ENCODE measurements around the gene MFAP3. TPM values are rescaled to one million over a fixed set of nuclear protein-coding genes. Genes with fewer than 3 reads are reported as not detected.

MFAP3 gene
- total RNA-seq, 3 donors from 2014 or later: 39.3 to 47.9 (median 43.0) TPM

GRCh38 chr5:154047324-154047723 is 8.6 kb downstream of the MFAP3 start:
- Histone ChIP-seq H3K27ac (no peak overlapping the region), H3K4me1 (no peaks in the 10 kb centered on the region), H3K36me3 (no peaks in the 10 kb centered on the region), H3K4me3 (no peak overlapping the region), H3K27me3 (no peaks in the 10 kb centered on the region), H3K9me3 (no peaks in the 10 kb centered on the region)
- no peak for DNase-seq (ENCODE audit: low spot score in 2 of 2)
- TF ChIP-seq, protein P1, sequence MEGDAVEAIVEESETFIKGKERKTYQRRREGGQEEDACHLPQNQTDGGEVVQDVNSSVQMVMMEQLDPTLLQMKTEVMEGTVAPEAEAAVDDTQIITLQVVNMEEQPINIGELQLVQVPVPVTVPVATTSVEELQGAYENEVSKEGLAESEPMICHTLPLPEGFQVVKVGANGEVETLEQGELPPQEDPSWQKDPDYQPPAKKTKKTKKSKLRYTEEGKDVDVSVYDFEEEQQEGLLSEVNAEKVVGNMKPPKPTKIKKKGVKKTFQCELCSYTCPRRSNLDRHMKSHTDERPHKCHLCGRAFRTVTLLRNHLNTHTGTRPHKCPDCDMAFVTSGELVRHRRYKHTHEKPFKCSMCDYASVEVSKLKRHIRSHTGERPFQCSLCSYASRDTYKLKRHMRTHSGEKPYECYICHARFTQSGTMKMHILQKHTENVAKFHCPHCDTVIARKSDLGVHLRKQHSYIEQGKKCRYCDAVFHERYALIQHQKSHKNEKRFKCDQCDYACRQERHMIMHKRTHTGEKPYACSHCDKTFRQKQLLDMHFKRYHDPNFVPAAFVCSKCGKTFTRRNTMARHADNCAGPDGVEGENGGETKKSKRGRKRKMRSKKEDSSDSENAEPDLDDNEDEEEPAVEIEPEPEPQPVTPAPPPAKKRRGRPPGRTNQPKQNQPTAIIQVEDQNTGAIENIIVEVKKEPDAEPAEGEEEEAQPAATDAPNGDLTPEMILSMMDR (IDR thresholded peaks at IDR 0.05): no peak
- TF ChIP-seq POLR2AphosphoS5 (IDR thresholded peaks at IDR 0.05) (no peak), POLR2A (IDR thresholded peaks at IDR 0.05) (no peak)
- intact Hi-C loops (cut with DNase I; ENCODE audit: low total_unique reads): no loop called here

- Histone ChIP-seq H3K4me1 (no peaks in the 10 kb centered on the region), H3K27me3 (no peaks in the 10 kb centered on the region), H3K27ac (no peak overlapping the region), H3K4me3 (no peak overlapping the region), H3K36me3 (no peaks in the 10 kb centered on the region), H3K9me3 (no peaks in the 10 kb centered on the region)
- TF ChIP-seq POLR2A (IDR thresholded peaks at IDR 0.05) (no peak), POLR2AphosphoS5 (IDR thresholded peaks at IDR 0.05) (no peak)
- TF ChIP-seq, protein P1 (IDR thresholded peaks at IDR 0.05): no peak
- DNase-seq (ENCODE audit: low spot score in 2 of 2): no peak
- intact Hi-C loops (cut with DNase I; ENCODE audit: low total_unique reads): no loop called here
Measured at GRCh38 chr5:154049636-154050035, 10.9 kb downstream of the MFAP3 start.

GRCh38 chr5:154053468-154053867 is 14.7 kb downstream of the MFAP3 start:
- Histone ChIP-seq H3K36me3 (no peaks in the 10 kb centered on the region), H3K4me3 (no peak overlapping the region), H3K27me3 (no peaks in the 10 kb centered on the region), H3K27ac (no peak overlapping the region), H3K9me3 (no peaks in the 10 kb centered on the region), H3K4me1 (no peaks in the 10 kb centered on the region)
- TF ChIP-seq POLR2AphosphoS5 (IDR thresholded peaks at IDR 0.05) (no peak), POLR2A (IDR thresholded peaks at IDR 0.05) (no peak)
- TF ChIP-seq, protein P1 (IDR thresholded peaks at IDR 0.05): no peak
- intact Hi-C loops (cut with DNase I; ENCODE audit: low total_unique reads): no loop called here
- no peak for DNase-seq (ENCODE audit: low spot score in 2 of 2)

- Histone ChIP-seq H3K4me3 (no peak overlapping the region), H3K36me3 (no peaks in the 10 kb centered on the region), H3K27ac (no peak overlapping the region), H3K27me3 (no peaks in the 10 kb centered on the region), H3K4me1 (no peaks in the 10 kb centered on the region), H3K9me3 (no peaks in the 10 kb centered on the region)
- intact Hi-C loops (cut with DNase I; ENCODE audit: low total_unique reads): no loop called here
- no peak for DNase-seq (ENCODE audit: low spot score in 2 of 2)
- TF ChIP-seq, protein P1 (IDR thresholded peaks at IDR 0.05): no peak
- no peak for TF ChIP-seq POLR2A (IDR thresholded peaks at IDR 0.05)
- TF ChIP-seq POLR2AphosphoS5 (IDR thresholded peaks at IDR 0.05): no peak
Measured at GRCh38 chr5:154055201-154055600, 16.4 kb downstream of the MFAP3 start.

DNA sequence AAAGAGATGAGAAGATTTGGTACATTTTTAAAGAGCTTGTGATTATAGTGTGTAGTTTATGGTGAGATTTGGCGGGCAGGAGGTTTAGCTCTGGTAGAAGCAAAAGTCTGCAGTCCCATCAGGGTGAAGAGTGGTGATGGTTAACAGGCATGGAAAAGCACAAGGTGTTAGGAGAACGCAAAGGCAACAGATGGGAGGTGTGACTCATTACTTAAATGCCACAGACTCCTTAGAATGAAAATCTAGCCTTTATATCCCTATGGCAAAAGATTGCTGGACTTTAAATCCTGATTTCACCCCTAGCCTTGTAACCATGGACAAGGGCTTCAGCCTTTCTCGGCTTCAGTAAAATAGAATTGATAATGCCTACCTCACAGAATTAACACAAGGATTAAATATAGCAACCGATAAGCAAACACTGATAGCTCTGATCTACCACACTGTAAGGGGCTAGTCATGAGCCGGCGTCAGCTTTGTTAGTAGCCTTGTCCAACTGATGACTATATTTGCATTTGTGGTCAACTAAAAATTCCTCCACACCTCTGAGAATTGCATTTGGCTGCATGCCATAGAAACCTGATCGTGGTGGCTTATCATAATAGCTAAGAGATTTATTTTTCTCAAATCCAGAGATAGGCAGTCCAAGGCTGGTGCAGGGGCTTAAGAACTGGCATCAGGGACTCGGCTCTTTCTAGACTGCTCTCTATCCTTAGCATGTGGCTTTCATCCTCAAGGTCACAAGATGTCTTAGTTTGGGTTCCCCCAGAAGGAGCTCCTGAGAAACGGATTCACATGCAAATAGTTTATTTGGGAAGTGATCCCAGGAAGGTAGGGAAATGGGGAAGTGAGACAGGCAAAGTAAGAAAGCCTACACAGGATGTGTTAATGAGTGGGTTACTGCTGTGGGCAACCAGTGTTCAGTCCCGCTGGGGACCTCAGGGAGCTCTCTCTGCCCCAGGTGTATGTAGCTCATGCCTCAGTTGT is 19.6 kb downstream of the MFAP3 start:
- TF ChIP-seq, protein P1 (IDR thresholded peaks at IDR 0.05): no peak
- TF ChIP-seq POLR2A (IDR thresholded peaks at IDR 0.05): no peak
- TF ChIP-seq POLR2AphosphoS5 (IDR thresholded peaks at IDR 0.05): no peak
- intact Hi-C loops (cut with DNase I; ENCODE audit: low total_unique reads): no loop called here
- DNase-seq (ENCODE audit: low spot score in 2 of 2): no peak

More for the DNA sequence above, 19.6 kb downstream of the MFAP3 start:
- no peak overlapping the region for H3K4me3 ChIP-seq
- H3K9me3 ChIP-seq: no peaks in the 10 kb centered on the region
- H3K4me1 ChIP-seq: no peaks in the 10 kb centered on the region
- no peaks in the 10 kb centered on the region for H3K27me3 ChIP-seq
- H3K27ac ChIP-seq: no peak overlapping the region
- H3K36me3 ChIP-seq: no peaks in the 10 kb centered on the region

Data from breast epithelium (tissue), 4 donors.